Activated T-cell treated with anti-CD3 and anti-CD28 coated beads for 1 hour (primary cell): ENCODE data around the gene ZNF562.
A peak's percentile ranks its signal among the peaks of the same experiment; 100 is the strongest.

ENCODE experiments used
- DNase-seq: peaks from one replicate; pipeline ENCODE4 v3.0.0-alpha.2; 2020; ENCODE audit warnings: low read depth

ZNF562 gene

DNA sequence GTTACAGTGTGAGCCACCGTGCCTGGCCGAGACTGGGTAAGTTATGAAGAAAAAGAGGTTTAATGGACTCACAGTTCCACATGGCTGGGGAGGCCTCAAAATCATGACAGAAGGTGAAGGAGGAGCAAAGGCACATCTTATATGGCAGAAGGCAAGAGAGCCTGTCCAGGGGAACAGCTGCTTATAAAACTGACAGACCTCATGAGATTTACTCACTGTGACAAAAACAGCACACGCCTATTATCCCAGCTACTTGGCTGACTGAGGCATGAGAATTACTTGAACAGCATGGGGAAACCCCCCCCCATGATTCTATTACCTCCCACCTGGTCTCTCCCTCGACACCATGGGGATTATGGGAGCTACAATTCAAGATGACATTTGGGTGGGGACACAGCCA, 30.4 kb downstream of the ZNF562 start:
- DNase-seq: no peak

- DNase-seq: no peak
Measured at GRCh38 chr19:9641810-9642209, 33.1 kb downstream of the ZNF562 start.

DNA sequence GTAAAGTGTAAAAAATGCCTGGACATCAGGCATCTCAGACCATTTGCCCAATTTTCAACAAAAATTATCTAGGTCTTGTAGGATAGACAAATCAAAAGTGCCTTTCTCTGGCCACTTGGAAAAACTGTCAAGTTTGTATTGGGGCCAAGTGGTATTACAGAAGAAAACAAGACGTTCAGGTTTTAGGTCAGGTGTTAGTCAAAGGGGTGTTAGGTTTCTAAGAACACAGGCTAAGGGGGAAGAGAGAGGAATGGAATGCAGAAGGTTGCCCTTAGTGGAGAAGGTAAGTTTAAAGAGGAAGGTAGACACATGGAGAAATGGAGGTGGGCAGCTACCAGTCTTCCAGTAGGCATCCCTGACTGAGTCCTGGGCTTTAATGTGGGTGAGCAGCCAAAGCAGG, 33.9 kb downstream of the ZNF562 start:
- DNase-seq: no peak

DNA sequence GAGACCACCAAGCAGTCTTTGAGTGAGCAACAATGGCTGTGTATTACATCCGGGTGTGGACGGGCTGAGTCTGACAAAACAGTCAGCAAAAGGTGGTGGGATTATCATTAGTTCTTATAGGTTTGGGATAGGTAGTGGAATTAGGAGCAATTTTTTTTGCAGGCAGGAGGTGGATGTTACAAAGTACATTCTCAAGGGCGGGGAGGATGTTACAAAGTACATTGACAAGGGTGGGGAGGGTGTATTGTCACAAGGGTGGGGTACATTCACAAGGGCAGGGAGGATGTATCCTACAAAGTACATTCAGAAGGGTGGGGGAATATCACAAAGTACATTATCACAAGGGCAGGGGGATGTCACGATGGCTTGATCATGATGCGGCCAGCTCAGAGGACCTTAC, 38.9 kb downstream of the ZNF562 start:
- no peak for DNase-seq

- DNase-seq: no peak
Measured at GRCh38 chr19:9627856-9628255, 47.0 kb downstream of the ZNF562 start.

- DNase-seq: no peak
Measured at GRCh38 chr19:9622531-9622930, 52.4 kb downstream of the ZNF562 start.

- peak; percentile 80 for DNase-seq
Measured at GRCh38 chr19:9621156-9622037, 53.5 kb downstream of the ZNF562 start, which contains the start of gene ZNF561. Gene ZNF561, minus strand, starts transcription at chr19:9621232. Its CDS starts 1,776 bp downstream, at chr19:9619456.

DNA sequence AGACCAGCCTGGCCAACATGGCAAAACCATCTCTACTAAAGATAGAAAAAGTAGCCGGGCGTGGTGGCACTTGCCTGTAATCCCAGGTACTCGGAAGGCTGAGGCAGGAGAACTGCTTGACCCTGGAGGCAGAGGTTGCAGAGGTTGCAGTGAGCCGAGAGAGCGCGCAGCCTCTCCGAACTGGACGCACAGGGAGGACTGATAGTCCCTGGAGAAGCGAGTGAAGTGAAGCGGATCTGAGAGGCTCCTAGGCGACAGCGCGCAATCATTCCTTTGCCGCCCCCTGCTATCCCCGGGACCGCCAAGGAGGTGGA, 54.1 kb downstream of the ZNF562 start:
- no peak for DNase-seq

DNA sequence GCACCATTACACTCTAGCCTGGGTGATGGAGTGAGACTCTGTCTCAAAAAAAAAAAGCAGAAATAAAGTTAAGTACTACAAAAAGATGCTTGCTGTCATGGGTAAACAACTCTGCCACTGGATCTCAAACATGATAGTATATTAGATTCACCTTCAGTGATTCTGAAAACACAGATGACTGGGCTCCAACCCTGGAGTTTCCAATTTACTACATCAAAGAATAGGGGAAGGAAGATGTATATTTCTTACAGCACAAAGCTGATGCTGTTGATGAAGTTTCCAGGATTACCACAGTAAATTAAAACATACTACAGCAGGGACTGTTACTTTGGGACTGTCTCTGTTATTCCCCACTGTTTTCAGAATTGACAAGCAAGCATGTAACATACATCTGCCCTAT, 59.1 kb downstream of the ZNF562 start:
- no peak for DNase-seq

- DNase-seq: no peak
Measured at GRCh38 chr19:9610484-9611113, 64.3 kb downstream of the ZNF562 start.

DNA sequence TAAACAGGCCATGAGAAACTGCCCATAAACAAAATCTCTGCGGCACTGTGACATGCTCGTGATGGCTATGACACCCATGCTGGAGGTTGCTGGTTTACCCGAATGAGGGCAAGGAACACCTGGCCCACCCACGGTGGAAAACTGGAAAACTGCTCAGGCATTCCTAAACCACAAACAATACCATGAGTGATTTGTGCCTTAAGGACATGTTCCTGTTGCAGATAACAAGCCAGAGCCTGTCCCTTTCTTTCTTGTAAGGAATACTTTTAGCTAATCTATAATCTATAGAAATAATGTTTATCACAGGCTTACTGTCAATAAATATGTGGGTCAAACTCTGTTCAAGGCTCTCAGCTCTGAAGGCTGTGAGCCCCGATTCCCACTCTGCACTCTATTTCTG, 66.0 kb downstream of the ZNF562 start:
- no peak for DNase-seq

DNA sequence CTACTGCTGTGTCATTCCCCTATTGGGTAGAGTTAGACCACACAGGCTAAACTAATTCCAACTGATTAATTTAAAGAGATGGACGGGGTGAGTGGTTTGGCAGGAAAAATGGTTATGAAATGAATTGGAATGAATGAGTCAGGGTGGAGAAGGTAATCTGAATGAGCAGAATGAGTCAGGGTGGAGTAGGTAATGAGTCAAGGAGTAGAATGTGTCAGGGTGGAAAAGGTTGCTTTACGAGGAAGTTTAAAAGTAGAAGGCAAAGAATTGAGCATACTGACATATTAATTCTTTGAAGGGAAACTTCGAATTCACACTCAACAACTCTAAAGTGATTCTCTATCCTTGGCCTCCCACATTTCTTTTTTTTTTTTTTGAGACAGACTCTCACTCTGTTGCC, 77.9 kb downstream of the ZNF562 start:
- DNase-seq: no peak
